Fibroblast of lung (primary cell): ENCODE data around the gene ARRB1.

Experiments used
- CTCF ChIP-seq, 2 donors: IDR thresholded peaks in 1 of 2; conservative IDR thresholded peaks in 1 of 2; 1 replicate in 1 of 2; 2 replicates in 1 of 2; pipeline ENCODE4 v1.5.1; 2011 to 2012; ENCODE audit warnings: low read length in 2 of 2, control low read depth in 1 of 2, inconsistent platforms in 1 of 2, low read depth in 1 of 2, mild to moderate bottlenecking in 1 of 2
- EZH2 ChIP-seq: IDR thresholded peaks from 2 replicates; pipeline ENCODE4 v1.5.1; 2012; ENCODE audit warnings: low read length, control low read depth, mild to moderate bottlenecking; ENCODE audit errors: missing control alignments

- no peak for TF ChIP-seq CTCF (conservative IDR thresholded peaks at IDR 0.05 in 1 of 2, IDR thresholded peaks at IDR 0.05 in 1 of 2; ENCODE audit: low read depth in 1 of 2, low read length in 2 of 2)
- TF ChIP-seq EZH2: no peak
Measured at GRCh38 chr11:75305452-75305851, 46.0 kb downstream of the ARRB1 start.
